ENCODE measurements around the gene SIRPB2.

GRCh38 chr20:1479831-1480595, 11.2 kb downstream of the SIRPB2 start:
- TF ChIP-seq EP300 (IDR thresholded peaks at IDR 0.05): no peak
- no peak for TF ChIP-seq POLR2A (IDR thresholded peaks at IDR 0.05)
- no peak for TF ChIP-seq CTCF (IDR thresholded peaks at IDR 0.05)

Data from tibial nerve (tissue), 4 donors.